Activated effector memory CD4-positive, alpha-beta T cell treated with anti-CD3 and anti-CD28 coated beads, Interleukin-2, amount 50 U/mL, for 16 hours (primary cell): ENCODE data around the gene PMVK.

Source experiments
- DNase-seq: peaks from one replicate; pipeline ENCODE4 v3.0.0-alpha.2; 2020

PMVK gene

GRCh38 chr1:154966111-154966510 is 29.6 kb upstream of the PMVK start:
- no peak for DNase-seq

- no peak for DNase-seq
Observed at GRCh38 chr1:154964359-154964758, 27.8 kb upstream of the PMVK start.

- DNase-seq: peak; percentile 57
Observed at GRCh38 chr1:154963643-154964042, 27.1 kb upstream of the PMVK start.

DNA sequence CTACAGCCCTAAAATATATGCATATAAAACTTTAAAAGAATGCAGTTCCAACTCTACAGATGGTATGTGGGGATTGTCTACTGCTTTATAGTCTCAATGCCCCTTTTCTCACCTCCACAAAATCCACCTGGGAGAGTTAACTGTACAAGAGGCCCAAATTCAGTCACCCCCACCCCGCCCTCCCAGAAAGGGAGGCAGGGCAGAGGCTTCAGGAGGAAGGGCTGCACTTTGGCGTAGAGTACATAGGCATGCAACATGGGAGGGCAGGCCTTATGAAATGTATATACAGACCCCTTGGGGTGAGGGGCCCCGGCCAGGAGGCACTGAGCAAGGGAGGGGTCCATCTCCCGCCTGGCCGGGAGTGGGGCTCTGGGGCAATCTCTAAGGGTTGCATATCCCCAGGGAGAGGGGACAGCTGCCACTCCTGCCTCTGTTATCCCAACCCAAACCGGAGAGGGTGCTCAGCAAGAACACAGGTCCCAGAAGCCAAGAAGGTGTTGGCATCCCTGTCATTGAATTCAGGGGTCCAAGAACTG is 26.3 kb upstream of the PMVK start:
- no peak for DNase-seq

DNA sequence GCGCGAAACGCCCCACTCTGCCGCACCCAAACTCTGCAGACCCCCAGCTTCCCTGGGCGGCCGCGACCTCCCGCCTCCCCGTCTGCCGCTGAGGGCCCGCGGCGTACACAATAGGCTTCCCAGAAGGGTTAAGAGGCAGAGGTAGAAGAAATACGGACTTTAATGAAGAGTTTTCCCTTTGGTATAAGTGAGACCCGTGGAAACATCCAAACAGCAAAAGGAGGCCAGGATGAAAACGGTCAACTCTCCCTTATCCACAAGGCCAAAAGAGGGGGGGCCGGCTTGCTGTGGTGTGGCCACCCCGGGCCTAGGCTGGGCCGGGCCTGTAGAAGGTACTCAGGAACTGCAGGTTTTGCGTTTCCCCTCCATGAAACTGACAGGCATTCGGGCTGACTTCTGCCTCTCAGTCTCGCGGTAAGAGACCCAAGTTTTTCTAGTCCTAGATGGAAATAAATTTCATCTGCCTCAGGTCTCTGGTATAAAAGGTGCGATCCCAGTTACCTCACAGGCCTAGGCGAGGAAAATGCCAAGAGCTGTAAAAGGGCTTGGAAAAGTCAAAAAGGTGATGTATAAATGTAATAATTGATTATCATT is 25.7 kb upstream of the PMVK start:
- peak; percentile 71 for DNase-seq

GRCh38 chr1:154961207-154962155 is 25.0 kb upstream of the PMVK start, which contains the start of gene PYGO2:
PYGO2 (minus strand) TSS chr1:154961782; CDS start chr1:154961576, 206 bp downstream.
- peak; percentile 93 for DNase-seq

- DNase-seq: no peak
Observed at GRCh38 chr1:154960446-154961136, 24.1 kb upstream of the PMVK start.

DNA sequence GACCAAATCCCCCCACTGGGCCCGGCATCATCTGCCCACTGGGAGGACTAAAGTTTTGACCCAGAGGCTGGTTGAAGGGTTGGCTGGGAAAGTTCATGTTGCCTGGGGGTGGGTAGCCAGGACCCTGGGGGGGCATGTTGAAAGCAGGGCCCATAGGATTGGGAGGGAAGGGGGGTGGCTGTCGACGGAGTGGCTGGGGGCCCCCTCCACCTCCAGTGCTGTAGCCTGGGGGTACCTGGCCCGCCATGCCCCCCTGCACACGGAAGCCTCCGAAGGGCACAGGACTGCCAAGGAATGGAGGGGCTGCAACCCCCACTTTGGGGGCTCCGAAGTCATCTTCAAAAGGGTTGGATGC is 22.9 kb upstream of the PMVK start:
- no peak for DNase-seq

- no peak for DNase-seq
Observed at GRCh38 chr1:154958681-154959425, 22.3 kb upstream of the PMVK start.

- DNase-seq: no peak
Observed at GRCh38 chr1:154958036-154958435, 21.5 kb upstream of the PMVK start.

- DNase-seq: no peak
Observed at GRCh38 chr1:154957091-154957657, 20.7 kb upstream of the PMVK start.

- DNase-seq: no peak
Observed at GRCh38 chr1:154956544-154956941, 20.0 kb upstream of the PMVK start.

- DNase-seq: peak; percentile 91
Observed at GRCh38 chr1:154955718-154956543, 19.4 kb upstream of the PMVK start, which contains the start of gene PBXIP1. PBXIP1 (minus strand) TSS chr1:154956099; CDS start chr1:154953721, 2,378 bp downstream.

- DNase-seq: peak; percentile 95
Observed at GRCh38 chr1:154955039-154955717, 18.7 kb upstream of the PMVK start.

GRCh38 chr1:154954541-154954940 is 18.0 kb upstream of the PMVK start:
- no peak for DNase-seq

DNA sequence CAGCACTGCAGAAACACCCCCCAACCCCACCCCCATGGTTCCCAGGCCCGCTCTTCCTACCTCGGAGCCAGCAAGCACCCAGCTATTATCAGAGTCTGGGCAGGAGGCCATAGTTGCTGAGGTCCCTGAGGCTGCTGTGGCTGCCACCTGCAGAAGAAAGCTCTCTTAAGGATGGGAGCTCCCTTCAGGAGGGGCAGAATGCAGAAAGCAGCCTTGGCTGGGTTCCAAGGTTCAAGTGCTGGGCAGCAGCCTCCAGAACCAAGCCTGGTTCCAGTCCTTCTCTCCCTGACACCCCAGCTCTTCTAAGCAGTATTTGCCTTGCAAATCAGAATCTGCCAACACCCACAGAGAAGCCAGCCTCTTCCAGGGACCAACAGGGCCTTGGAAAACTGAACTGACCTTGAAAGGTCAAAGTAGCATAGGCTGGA is 17.1 kb upstream of the PMVK start:
- DNase-seq: no peak

GRCh38 chr1:154952664-154953063 is 16.1 kb upstream of the PMVK start:
- no peak for DNase-seq

GRCh38 chr1:154951901-154952657 is 15.6 kb upstream of the PMVK start:
- peak; percentile 89 for DNase-seq

- DNase-seq: no peak
Observed at GRCh38 chr1:154948079-154948478, 11.6 kb upstream of the PMVK start.
